Measurements from ENCODE around the gene ALG5. TPM values are rescaled to one million over a fixed set of nuclear protein-coding genes. Genes with fewer than 3 reads are reported as not detected.
A peak's percentile ranks its signal among the peaks of the same experiment; 100 is the strongest.

Gene ALG5
- total and polyA plus RNA-seq, 4 donors = 23.4 to 67.4 (median 30.8) TPM

DNA sequence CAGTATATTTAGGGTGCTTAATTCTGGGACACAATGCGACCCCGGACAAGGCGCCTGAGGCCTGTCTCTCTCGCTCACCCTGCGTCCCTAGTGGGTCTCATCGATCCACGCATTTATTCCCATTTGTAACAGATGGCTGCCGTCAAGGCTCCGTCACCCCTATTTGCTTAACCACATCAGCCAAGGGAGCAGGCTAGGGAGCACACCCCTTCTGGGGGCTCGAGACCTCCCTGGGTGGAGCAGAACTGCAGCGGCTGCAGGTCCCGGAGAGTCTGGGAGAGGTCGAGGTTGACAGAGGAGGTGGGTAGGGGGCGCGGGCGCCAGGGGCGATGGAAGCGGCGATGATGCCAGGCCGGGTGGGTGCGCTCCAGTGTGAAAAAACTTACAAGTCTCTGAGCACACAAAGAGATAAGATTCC is 507 bp downstream of the ALG5 start:
- H3K4me3 ChIP-seq (ENCODE audit: low read length in 2 of 2) = peak overlapping the region; percentile 65 to 83
- H3K27me3 ChIP-seq (ENCODE audit: control insufficient read depth in 1 of 2, insufficient read depth in 2 of 2, low read length in 1 of 2) = no peaks in the 10 kb centered on the region
- no peak for ATAC-seq (ENCODE audit: low FRiP score)
- intact Hi-C loops (cut with DNase I) = no loop called here
- 0 to 1% methylated on average over 21 of the region's 21 CpGs for WGBS, 2 donors
- peak; percentile 59 to 79 for DNase-seq
- no peak overlapping the region for H3K27ac ChIP-seq (ENCODE audit: low read depth in 1 of 2, low read length in 2 of 2)
- no peaks in the 10 kb centered on the region for H3K9me3 ChIP-seq (ENCODE audit: control insufficient read depth, low read length)
- H3K4me1 ChIP-seq (ENCODE audit: control insufficient read depth in 1 of 2, insufficient read depth in 2 of 2, low read length in 2 of 2) = peaks cover 0 to 4% of the 10 kb centered on the region in 2 donors
- no peaks in the 10 kb centered on the region for H3K36me3 ChIP-seq (ENCODE audit: control insufficient read depth in 1 of 2, insufficient read depth in 2 of 2, low read length in 1 of 2)

DNA sequence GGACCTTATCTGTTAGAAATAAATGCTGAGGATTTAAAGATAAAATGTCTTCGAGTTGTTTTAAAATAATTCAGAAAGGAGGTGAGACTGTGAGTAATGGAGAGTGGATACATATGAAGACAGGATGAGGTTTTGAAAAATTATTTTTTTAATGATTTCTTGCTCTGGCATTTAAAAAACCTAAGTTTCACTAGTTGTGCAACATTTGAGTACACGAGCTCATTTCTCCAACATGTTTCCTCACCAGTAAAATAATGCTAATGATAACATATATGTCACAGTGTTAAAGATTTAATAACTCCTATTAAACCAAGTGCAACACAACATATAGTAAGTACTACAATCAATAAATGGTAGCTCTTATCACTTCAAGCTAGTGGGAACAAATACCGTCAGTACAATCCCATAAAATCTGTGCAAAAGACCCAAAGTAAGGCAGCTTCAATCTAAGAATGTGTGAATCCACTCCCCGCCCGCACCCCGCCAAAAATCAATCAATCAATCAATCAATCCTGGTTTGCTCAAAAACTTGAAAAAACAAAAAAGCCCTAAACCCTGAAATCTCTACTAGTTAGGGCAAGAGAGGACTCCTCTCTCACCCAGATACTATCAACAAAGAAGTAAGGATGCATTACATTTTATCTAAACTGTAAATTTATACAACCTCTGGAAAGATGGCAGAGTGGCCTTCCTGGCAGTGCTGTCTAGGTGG is 1.3 kb downstream of the ALG5 start:
- ATAC-seq (ENCODE audit: low FRiP score) (no peak), DNase-seq (no peak)
- intact Hi-C loops (cut with DNase I) = no loop called here
- Histone ChIP-seq H3K4me1 (ENCODE audit: control insufficient read depth in 1 of 2, insufficient read depth in 2 of 2, low read length in 2 of 2) (peaks cover 0 to 4% of the 10 kb centered on the region in 2 donors), H3K9me3 (ENCODE audit: control insufficient read depth, low read length) (no peaks in the 10 kb centered on the region), H3K4me3 (ENCODE audit: low read length in 2 of 2) (peak overlapping the region in 1 of 2 donors; percentile 65), H3K36me3 (ENCODE audit: control insufficient read depth in 1 of 2, insufficient read depth in 2 of 2, low read length in 1 of 2) (no peaks in the 10 kb centered on the region), H3K27ac (ENCODE audit: low read depth in 1 of 2, low read length in 2 of 2) (no peak overlapping the region), H3K27me3 (ENCODE audit: control insufficient read depth in 1 of 2, insufficient read depth in 2 of 2, low read length in 1 of 2) (no peaks in the 10 kb centered on the region)
- 59 to 62% methylated on average over 6 of the region's 6 CpGs for WGBS, 2 donors

DNA sequence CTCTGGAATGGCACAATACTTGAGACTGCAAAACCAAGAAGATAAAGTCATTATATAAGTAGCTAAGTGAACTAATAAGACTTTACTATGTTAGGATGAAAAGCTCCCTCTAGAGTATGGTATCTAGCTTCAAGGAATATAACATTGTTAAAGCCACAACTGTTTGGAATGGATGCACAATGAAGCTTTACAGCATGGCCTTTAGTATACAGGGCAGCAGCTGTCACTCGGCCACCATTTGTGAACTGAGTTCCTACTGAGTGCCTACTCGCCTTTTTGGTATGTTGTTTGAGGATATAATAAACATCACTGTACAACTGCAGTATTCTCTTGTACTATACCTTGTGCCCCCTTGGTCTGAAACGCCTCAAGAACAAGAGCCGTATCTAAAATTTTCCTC is 6.8 kb downstream of the ALG5 start:
- 86 to 92% methylated on average over 4 of the region's 4 CpGs for WGBS, 2 donors
- no peaks in the 10 kb centered on the region for H3K27me3 ChIP-seq (ENCODE audit: control insufficient read depth in 1 of 2, insufficient read depth in 2 of 2, low read length in 1 of 2)
- H3K4me3 ChIP-seq (ENCODE audit: low read length in 2 of 2) = no peak overlapping the region
- H3K4me1 ChIP-seq (ENCODE audit: control insufficient read depth in 1 of 2, insufficient read depth in 2 of 2, low read length in 2 of 2) = no peaks in the 10 kb centered on the region
- DNase-seq (no peak), ATAC-seq (ENCODE audit: low FRiP score) (no peak)
- H3K27ac ChIP-seq (ENCODE audit: low read depth in 1 of 2, low read length in 2 of 2) = no peak overlapping the region
- intact Hi-C loops (cut with DNase I) = no loop called here
- peaks cover 0 to under 1% of the 10 kb centered on the region in 2 donors for H3K36me3 ChIP-seq (ENCODE audit: control insufficient read depth in 1 of 2, insufficient read depth in 2 of 2, low read length in 1 of 2)
- H3K9me3 ChIP-seq (ENCODE audit: control insufficient read depth, low read length) = no peaks in the 10 kb centered on the region

DNA sequence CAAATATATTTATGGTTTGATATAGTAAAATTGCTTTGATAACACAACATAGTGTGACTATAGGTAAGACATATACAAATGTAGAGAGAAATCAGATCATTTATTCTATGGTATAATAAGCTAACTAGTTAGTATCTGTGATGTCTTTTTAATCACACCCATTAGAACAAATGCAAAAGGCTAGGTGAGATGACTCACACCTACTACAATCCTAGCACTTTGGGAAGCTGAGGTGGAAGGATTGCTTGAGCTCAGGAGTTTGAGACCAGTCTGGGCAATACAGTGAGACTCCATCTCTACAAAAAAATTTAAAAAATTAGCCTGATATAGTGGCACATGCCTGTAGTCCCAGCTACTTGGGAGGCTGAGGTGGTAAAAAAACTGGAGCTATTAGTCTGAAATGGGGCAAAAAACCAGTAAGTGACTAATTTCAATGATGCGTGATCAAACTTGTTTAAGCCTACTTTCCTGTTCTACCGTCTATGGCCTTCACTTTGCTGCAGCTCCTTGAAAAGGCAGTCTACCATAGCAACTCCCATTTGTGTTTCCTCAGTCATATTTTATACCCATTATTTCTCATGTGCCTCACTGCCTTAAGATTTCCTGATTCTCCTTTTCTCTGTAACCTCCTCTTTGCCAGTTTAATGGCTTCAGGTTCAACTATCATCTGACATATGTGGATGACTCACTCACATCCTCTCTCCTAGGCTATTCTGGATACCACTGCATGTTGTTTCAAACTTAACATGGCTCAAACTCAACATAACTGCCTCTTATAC is 12.5 kb downstream of the ALG5 start:
- Histone ChIP-seq H3K4me3 (ENCODE audit: low read length in 2 of 2) (no peak overlapping the region), H3K27ac (ENCODE audit: low read depth in 1 of 2, low read length in 2 of 2) (no peak overlapping the region), H3K9me3 (ENCODE audit: control insufficient read depth, low read length) (no peaks in the 10 kb centered on the region), H3K27me3 (ENCODE audit: control insufficient read depth in 1 of 2, insufficient read depth in 2 of 2, low read length in 1 of 2) (no peaks in the 10 kb centered on the region), H3K4me1 (ENCODE audit: control insufficient read depth in 1 of 2, insufficient read depth in 2 of 2, low read length in 2 of 2) (no peaks in the 10 kb centered on the region), H3K36me3 (ENCODE audit: control insufficient read depth in 1 of 2, insufficient read depth in 2 of 2, low read length in 1 of 2) (peaks cover 3 to 8% of the 10 kb centered on the region in 2 donors)
- ATAC-seq (ENCODE audit: low FRiP score) (no peak), DNase-seq (no peak)
- 83 to 96% methylated on average over 2 of the region's 2 CpGs for WGBS, 2 donors
- intact Hi-C loops (cut with DNase I) = no loop called here

DNA sequence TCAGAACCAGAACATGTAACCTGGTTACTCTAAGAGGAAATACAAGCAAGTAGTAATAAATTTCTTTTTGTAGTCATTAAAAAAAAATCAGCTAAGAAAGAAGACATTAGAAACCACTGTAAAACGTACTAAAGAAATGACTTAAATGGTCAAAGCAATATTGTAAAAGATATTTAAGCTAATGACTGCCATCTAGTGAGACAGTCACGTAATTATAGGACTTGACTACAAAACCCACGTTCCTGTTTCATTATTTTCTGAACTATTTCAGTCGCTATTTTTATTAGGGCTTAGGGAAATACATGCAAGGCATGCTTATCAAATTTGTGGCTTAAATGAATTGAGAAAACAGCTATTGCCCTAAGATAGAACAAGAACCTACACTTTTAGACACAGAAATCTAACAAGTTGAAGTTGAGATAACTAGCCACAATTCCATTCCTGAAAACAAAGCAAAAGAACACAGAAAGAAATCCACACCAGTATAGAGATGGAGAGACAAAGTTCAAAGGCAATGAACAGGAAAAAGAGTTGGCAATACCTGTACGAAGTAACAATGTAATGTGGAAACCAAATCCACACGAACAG is 17.9 kb downstream of the ALG5 start:
- Histone ChIP-seq H3K4me3 (ENCODE audit: low read length in 2 of 2) (no peak overlapping the region), H3K9me3 (ENCODE audit: control insufficient read depth, low read length) (no peaks in the 10 kb centered on the region), H3K36me3 (ENCODE audit: control insufficient read depth in 1 of 2, insufficient read depth in 2 of 2, low read length in 1 of 2) (peaks cover 0 to 8% of the 10 kb centered on the region in 2 donors), H3K27ac (ENCODE audit: low read depth in 1 of 2, low read length in 2 of 2) (no peak overlapping the region), H3K27me3 (ENCODE audit: control insufficient read depth in 1 of 2, insufficient read depth in 2 of 2, low read length in 1 of 2) (no peaks in the 10 kb centered on the region), H3K4me1 (ENCODE audit: control insufficient read depth in 1 of 2, insufficient read depth in 2 of 2, low read length in 2 of 2) (no peaks in the 10 kb centered on the region)
- DNase-seq = no peak
- 16 to 18% methylated on average over 6 of the region's 6 CpGs for WGBS, 2 donors
- ATAC-seq (ENCODE audit: low FRiP score) = peak; percentile 69
- intact Hi-C loops (cut with DNase I) = loop anchor here in 1 of 2 donors (2.0 kb wide), 1 partner anchor 122 kb away; no protein-coding TSS in a partner anchor

DNA sequence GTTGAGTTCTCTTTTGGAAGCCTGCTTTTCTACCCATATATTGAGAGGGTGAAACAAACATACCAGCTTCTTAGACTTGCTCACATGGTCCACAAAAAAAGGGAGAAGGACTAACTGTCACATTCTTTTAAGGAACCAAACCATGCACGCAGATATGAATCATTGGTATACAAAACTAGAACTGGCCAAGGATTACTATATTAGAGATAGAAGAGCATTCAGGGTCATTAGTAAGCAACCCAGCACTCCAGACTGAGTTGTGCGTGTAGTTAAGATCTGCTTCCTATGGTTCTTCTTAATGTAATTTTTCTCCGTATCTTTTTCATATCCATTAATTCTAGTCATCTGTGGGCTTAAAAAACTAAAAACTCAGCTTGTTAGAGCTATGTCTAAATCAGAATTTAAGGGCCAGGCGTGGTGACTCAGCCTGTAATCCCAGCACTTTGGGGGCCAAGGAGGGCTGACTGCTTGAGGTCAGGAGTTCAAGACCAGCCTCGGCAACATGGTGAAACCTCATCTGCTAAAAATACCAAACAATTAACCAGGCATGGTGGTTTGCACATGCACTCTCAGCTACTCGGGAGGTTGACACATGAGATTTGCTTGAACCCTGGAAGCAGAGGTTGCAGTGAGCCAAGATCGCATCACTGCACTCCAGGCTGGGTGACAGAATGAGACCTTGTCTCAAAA is 19.6 kb downstream of the ALG5 start:
- no peak overlapping the region for H3K4me3 ChIP-seq (ENCODE audit: low read length in 2 of 2)
- DNase-seq (no peak), ATAC-seq (ENCODE audit: low FRiP score) (no peak)
- H3K27ac ChIP-seq (ENCODE audit: low read depth in 1 of 2, low read length in 2 of 2) = no peak overlapping the region
- H3K36me3 ChIP-seq (ENCODE audit: control insufficient read depth in 1 of 2, insufficient read depth in 2 of 2, low read length in 1 of 2) = peaks cover 0 to 4% of the 10 kb centered on the region in 2 donors
- H3K27me3 ChIP-seq (ENCODE audit: control insufficient read depth in 1 of 2, insufficient read depth in 2 of 2, low read length in 1 of 2) = no peaks in the 10 kb centered on the region
- H3K9me3 ChIP-seq (ENCODE audit: control insufficient read depth, low read length) = no peaks in the 10 kb centered on the region
- intact Hi-C loops (cut with DNase I) = loop anchor here in 1 of 2 donors (2.0 kb wide), 1 partner anchor 121 kb away; no protein-coding TSS in a partner anchor
- H3K4me1 ChIP-seq (ENCODE audit: control insufficient read depth in 1 of 2, insufficient read depth in 2 of 2, low read length in 2 of 2) = no peaks in the 10 kb centered on the region
- 82 to 84% methylated on average over 7 of the region's 7 CpGs for WGBS, 2 donors

DNA sequence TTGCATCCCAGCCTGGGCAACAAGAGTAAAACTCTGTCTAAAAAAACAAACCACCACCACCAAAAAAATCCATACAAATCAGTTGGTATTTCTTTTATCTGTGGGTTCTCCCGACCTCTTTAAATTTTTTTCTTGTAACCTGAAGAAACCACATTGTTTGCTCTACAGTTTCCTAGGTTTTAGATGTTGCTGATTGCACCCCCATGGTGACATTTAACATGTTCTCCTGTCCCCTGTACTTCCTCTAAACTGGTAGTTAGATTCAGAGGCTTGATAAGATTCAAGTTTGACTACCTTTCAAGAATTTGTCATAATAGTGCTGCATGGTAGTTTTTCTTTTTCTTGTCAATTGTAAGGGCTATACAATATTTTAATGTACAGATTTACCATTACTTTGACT is 24.0 kb downstream of the ALG5 start:
- ATAC-seq (ENCODE audit: low FRiP score) (no peak), DNase-seq (no peak)
- Histone ChIP-seq H3K36me3 (ENCODE audit: control insufficient read depth in 1 of 2, insufficient read depth in 2 of 2, low read length in 1 of 2) (no peaks in the 10 kb centered on the region), H3K9me3 (ENCODE audit: control insufficient read depth, low read length) (no peaks in the 10 kb centered on the region), H3K4me3 (ENCODE audit: low read length in 2 of 2) (no peak overlapping the region), H3K27ac (ENCODE audit: low read depth in 1 of 2, low read length in 2 of 2) (no peak overlapping the region), H3K4me1 (ENCODE audit: control insufficient read depth in 1 of 2, insufficient read depth in 2 of 2, low read length in 2 of 2) (no peaks in the 10 kb centered on the region), H3K27me3 (ENCODE audit: control insufficient read depth in 1 of 2, insufficient read depth in 2 of 2, low read length in 1 of 2) (no peaks in the 10 kb centered on the region)
- intact Hi-C loops (cut with DNase I) = no loop called here
- 97 to 100% methylated on average over 1 of the region's 1 CpG for WGBS, 2 donors

DNA sequence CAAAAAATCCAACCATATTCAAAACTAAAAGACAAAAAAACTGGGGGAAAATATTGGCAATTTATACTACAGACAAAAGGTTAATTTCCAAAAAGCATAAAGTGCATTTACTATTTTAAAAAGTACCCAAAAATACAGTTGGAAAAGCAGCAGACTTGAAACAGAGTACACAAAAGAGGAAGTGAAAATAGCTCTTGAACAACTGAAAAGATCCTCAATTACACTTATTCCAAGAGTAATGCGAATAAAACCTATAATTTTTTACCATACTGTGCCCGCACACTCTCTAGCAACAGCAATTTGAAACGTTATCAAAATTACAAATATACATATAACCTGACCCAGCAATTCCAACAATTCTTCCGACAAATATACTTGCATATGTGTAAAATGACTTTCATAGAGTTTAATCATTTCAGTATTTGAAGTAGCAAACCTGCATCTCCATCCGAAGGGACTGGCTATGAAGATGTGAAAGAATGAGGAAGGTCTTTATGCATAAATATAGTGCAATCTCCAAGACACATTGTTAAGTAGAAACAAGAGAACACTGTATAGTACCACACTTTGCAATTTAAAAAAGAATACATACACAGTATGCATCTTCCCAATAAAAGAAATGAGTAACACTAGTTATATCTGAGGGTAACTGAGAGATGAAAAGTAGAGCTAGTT is 25.4 kb downstream of the ALG5 start:
- intact Hi-C loops (cut with DNase I) = no loop called here
- Histone ChIP-seq H3K36me3 (ENCODE audit: control insufficient read depth in 1 of 2, insufficient read depth in 2 of 2, low read length in 1 of 2) (no peaks in the 10 kb centered on the region), H3K4me1 (ENCODE audit: control insufficient read depth in 1 of 2, insufficient read depth in 2 of 2, low read length in 2 of 2) (no peaks in the 10 kb centered on the region), H3K27me3 (ENCODE audit: control insufficient read depth in 1 of 2, insufficient read depth in 2 of 2, low read length in 1 of 2) (no peaks in the 10 kb centered on the region), H3K9me3 (ENCODE audit: control insufficient read depth, low read length) (no peaks in the 10 kb centered on the region), H3K4me3 (ENCODE audit: low read length in 2 of 2) (no peak overlapping the region), H3K27ac (ENCODE audit: low read depth in 1 of 2, low read length in 2 of 2) (no peak overlapping the region)
- ATAC-seq (ENCODE audit: low FRiP score) = no peak
- 96% methylated on average over 5 of the region's 5 CpGs for WGBS, 2 donors
- DNase-seq = no peak
